GM18499 (cell line): ENCODE data around the gene TRPM2.

Experiments used
- ATAC-seq: cut with Tn5 transposase; IDR thresholded peaks from one replicate; pipeline ENCODE4 v1.9.1; 2021; ENCODE audit warnings: moderate number of reproducible peaks; ENCODE audit not compliant: insufficient read depth, unreplicated experiment

TRPM2 gene

GRCh38 chr21:44455524-44456213 is 102.2 kb downstream of the TRPM2 start:
- no peak for ATAC-seq

- ATAC-seq = no peak
These were observed 102.9 kb downstream of the TRPM2 start for GRCh38 chr21:44456214-44456914.

DNA sequence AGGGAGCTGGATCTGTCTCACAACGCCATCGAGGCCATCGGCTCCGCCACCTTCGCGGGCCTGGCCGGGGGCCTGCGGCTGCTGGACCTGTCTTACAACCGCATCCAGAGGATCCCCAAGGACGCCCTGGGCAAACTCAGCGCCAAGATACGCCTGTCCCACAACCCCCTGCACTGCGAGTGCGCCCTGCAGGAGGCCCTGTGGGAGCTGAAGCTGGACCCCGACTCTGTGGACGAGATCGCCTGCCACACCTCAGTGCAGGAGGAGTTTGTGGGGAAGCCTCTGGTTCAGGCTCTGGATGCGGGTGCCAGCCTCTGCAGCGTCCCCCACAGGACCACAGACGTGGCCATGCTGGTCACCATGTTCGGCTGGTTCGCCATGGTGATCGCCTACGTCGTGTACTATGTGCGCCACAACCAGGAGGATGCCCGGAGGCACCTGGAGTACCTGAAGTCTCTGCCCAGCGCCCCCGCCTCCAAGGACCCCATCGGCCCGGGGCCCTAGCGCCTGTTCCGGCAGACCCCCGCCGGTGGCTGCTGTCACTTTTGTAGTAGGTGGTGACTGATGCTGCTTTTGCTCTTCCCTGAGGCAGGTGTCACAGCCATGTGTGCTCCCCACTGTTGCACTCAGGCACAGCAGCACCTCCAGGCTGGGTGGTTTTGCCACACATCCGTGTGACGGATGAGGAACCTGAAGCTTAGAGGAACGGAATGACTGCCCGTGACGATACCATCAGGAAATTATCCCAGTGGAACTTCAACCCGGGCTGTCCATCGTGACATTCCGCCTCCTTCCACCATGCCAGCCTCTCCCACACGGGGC is 103.7 kb downstream of the TRPM2 start:
- ATAC-seq = no peak

DNA sequence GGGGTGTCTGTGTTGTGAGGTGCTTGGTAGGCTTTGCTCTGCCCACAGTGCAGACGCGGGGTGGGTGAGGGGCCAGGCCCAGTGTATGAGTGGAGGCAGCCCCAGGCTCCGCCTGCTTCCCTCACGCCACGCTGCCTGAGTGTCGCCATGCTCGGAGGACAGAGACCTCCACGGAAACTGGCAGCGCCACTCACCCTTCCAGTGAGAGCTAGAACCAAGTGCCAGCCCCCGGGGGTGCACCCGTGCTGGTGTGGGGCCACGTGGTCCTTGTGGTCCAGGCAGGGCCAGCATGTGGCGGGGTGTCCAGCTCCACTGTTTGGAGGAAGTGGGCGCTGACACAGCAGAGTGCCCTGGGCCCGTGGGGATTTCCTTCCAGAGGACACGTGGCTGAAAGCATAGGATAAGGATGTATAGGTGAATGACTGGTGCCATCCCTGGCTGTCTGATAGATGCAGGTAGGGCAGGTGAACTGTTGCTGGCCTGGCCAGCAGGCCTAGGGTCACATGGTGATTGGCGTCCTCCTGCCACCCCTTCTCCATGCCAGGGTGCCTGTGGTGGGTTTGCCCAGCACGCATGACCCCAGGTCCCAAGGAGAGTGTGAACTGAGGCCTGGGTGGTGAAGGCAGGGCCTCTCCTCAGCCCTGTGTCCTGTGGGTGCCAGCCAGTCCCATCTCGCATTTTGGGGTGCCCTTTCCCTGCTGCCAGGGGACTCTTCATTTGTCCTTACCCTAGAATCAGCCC is 105.7 kb downstream of the TRPM2 start:
- no peak for ATAC-seq

GRCh38 chr21:44459712-44460440 is 106.5 kb downstream of the TRPM2 start:
- no peak for ATAC-seq

DNA sequence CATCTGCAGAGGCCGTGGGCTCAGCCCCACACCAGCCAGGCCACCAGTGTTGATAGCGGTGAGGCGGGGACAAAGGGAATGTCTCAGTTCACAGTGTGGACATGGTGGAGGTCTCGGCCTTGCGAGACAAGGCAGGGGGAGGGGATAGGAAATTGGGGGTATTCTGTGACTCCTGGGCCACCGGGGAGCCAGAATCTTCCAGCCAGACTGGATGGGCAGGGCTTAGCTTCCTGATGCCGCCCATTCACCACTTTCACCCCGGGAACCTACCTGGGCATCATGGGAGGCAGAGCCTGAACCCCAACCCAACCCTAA is 107.0 kb downstream of the TRPM2 start:
- ATAC-seq = no peak

DNA sequence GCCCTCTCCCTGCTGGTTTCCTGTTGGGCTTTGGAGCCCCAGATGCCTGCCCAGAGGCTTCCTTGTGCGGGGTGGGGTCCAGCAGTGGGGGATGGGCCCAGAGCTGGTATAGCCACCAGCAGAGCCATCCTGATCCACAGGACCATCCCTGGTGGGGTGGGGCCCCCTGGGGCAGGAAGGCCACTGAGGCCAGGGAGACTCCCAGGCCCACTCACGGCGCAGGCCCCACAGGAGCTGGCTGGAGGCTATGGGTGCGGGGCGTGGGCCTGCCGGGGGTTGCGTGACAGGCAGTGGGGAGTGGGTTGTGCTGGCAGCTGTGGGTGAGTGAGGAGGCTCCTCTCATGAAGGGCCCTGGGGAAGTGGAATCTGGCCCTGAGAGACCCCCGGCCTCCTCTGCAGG is 107.6 kb downstream of the TRPM2 start:
- no peak for ATAC-seq

- no peak for ATAC-seq
These were observed 108.1 kb downstream of the TRPM2 start for GRCh38 chr21:44461464-44462001.

- ATAC-seq = no peak
These were observed 108.8 kb downstream of the TRPM2 start for GRCh38 chr21:44462086-44462833.

DNA sequence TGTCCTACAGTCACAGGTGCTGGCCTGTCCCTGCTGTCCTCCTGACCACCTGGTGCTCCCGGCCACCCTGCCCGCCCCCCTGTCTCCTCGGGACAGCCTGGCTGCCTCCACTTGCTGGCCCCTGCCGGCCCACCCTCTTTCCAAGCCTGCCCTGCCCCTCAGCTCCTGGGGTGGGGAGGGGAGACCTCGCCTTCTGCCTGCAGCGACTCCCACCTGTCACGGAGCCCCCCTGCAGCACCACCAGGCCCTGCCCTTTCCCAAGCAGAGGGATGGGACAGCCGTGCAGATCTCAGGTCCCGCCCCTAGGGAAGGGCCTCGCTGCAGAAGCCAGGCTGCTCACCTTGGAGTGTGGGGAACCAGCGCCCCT is 109.4 kb downstream of the TRPM2 start:
- no peak for ATAC-seq

GRCh38 chr21:44463724-44464123 is 110.3 kb downstream of the TRPM2 start:
- ATAC-seq = no peak

GRCh38 chr21:44464351-44464750 is 110.9 kb downstream of the TRPM2 start:
- no peak for ATAC-seq

- ATAC-seq = no peak
These were observed 113.0 kb downstream of the TRPM2 start for GRCh38 chr21:44466351-44466954.

- ATAC-seq = no peak
These were observed 113.8 kb downstream of the TRPM2 start for GRCh38 chr21:44466996-44467858.

DNA sequence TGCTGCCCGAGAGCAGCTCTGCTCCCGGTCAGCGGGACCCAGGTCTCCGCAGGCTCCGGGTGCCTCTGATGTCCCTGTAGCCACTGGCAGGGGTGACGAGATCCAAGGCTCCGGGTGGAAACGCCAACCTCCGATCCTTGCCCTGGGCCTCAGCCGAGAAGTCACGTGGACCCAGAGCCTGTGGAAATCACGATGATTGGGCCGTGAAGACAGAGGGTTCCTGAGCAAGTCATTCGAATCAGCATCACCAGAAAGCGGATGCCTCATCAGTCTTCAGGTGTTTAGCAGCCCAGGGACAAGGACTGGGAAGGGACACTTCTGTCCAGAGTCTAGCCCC is 114.4 kb downstream of the TRPM2 start:
- no peak for ATAC-seq

DNA sequence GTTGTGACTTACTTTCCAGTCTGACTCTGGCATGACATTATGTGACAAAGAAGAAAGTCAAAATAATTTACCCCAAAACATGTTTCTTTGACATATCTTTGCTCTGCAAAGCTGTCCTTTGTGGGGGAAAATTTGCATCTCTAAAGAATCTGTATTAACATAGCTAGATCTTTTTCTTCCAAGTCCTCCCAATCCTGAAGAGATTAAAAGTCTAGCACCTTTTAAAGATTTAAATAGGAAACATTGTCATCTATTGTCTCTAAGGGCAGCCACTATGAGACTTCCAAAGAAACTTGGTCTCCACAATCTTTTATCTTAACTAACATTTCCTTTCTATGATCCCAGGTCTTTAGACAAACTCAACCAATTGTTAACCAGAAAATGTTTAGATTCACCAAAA is 117.9 kb downstream of the TRPM2 start:
- no peak for ATAC-seq

- ATAC-seq = no peak
These were observed 118.6 kb downstream of the TRPM2 start for GRCh38 chr21:44471996-44472395.
